Keratinocyte (primary cell): ENCODE data around the gene PRKCA. TPM values are rescaled to one million over a fixed set of nuclear protein-coding genes. Genes with fewer than 3 reads are reported as not detected.

Experiments used
- DNase-seq: peaks from one replicate; pipeline ENCODE4 v3.0.0-alpha.2; 2011; ENCODE audit warnings: low read depth, missing footprints, low spot score
- FAIRE-seq: peaks from 2 replicates; lab custom pipeline; 2011; peaks lifted over from hg19 to GRCh38; lab: Jason Lieb, UNC
- H2AFZ ChIP-seq: 2 replicates; pipeline ENCODE4 v1.6.0; 2012; ENCODE audit warnings: low read length, control low read depth, inconsistent platforms; ENCODE audit not compliant: control insufficient read depth
- H3K27ac ChIP-seq: 2 replicates; pipeline ENCODE4 v1.5.1; 2011; ENCODE audit warnings: low read length; ENCODE audit not compliant: control insufficient read depth, insufficient read depth
- H3K27me3 ChIP-seq: 3 replicates; pipeline ENCODE4 v1.6.0; 2011; ENCODE audit warnings: low read length; ENCODE audit not compliant: control insufficient read depth, insufficient read depth; ENCODE audit errors: extremely low read depth
- H3K36me3 ChIP-seq, 2 experiments: 2 replicates in 1 of 2; 3 replicates in 1 of 2; pipeline ENCODE4 v1.5.1; 2011; ENCODE audit warnings: low read length in 2 of 2, mild to moderate bottlenecking in 1 of 2; ENCODE audit not compliant: control insufficient read depth in 2 of 2, insufficient read depth in 2 of 2; ENCODE audit errors: extremely low read depth in 1 of 2
- H3K4me1 ChIP-seq: 3 replicates; pipeline ENCODE4 v1.5.1; 2011; ENCODE audit warnings: low read length; ENCODE audit not compliant: control insufficient read depth, insufficient read depth; ENCODE audit errors: extremely low read depth
- H3K4me2 ChIP-seq: 3 replicates; pipeline ENCODE4 v1.6.0; 2011; ENCODE audit warnings: low read depth, low read length; ENCODE audit not compliant: control insufficient read depth, insufficient read depth; ENCODE audit errors: extremely low read depth
- H3K4me3 ChIP-seq, 3 experiments: fragments of 200-600 bp in 1 of 3; sonication (generic) in 1 of 3; 2 replicates in 2 of 3; 3 replicates in 1 of 3; pipeline ENCODE4 v1.5.1; 2011 to 2016; ENCODE audit warnings: low read length in 3 of 3, mild to moderate bottlenecking in 3 of 3, control low read depth in 2 of 3, inconsistent platforms in 1 of 3, low read depth in 1 of 3, mixed read lengths in 1 of 3, mixed run types in 1 of 3, moderate library complexity in 1 of 3; ENCODE audit not compliant: control insufficient read depth in 2 of 3, insufficient read depth in 2 of 3; ENCODE audit errors: extremely low read depth in 1 of 3
- H3K79me2 ChIP-seq: 2 replicates; pipeline ENCODE4 v1.6.0; 2012; ENCODE audit warnings: low read length; ENCODE audit not compliant: control insufficient read depth, insufficient read depth
- H3K9ac ChIP-seq: 3 replicates; pipeline ENCODE4 v1.6.0; 2011; ENCODE audit warnings: low read length; ENCODE audit not compliant: control insufficient read depth, insufficient read depth; ENCODE audit errors: extremely low read depth
- H3K9me1 ChIP-seq: 3 replicates; pipeline ENCODE4 v1.6.0; 2011; ENCODE audit warnings: low read length; ENCODE audit not compliant: control insufficient read depth, insufficient read depth; ENCODE audit errors: extremely low read depth
- H3K9me3 ChIP-seq: 2 replicates; pipeline ENCODE4 v1.5.1; 2012; ENCODE audit warnings: low read depth, low read length; ENCODE audit not compliant: control insufficient read depth
- H4K20me1 ChIP-seq: 3 replicates; pipeline ENCODE4 v1.6.0; 2011; ENCODE audit warnings: low read length; ENCODE audit not compliant: control insufficient read depth, insufficient read depth; ENCODE audit errors: extremely low read depth
- EZH2 ChIP-seq: IDR thresholded peaks from one replicate; pipeline ENCODE4 v1.6.1; 2012; ENCODE audit warnings: inconsistent platforms, mild to moderate bottlenecking, low read length, moderate library complexity
- dilution Hi-C: fragments of 300-500 bp; cut with MboI; formaldehyde crosslinking; loops from one replicate; pipeline ENCODE4 v1.7.0; 2020; ENCODE audit warnings: low sequenced_read_pairs; ENCODE audit not compliant: extremely low pct_ligation_motif_present
- polyA plus RNA-seq, 5 experiments: library from polyadenylated mRNA; depleted of rRNA in 3 of 5; stranded (reverse) in 3 of 5; stranded (forward) in 1 of 5; unstranded in 1 of 5; fragments of >200 nt; gene quantifications; 1 replicate in 1 of 5; 2 replicates in 3 of 5; 3 replicates in 1 of 5; pipeline versions ENCODE4 v1.2.1 to v1.2.3, GENCODE V29; 2011 to 2012; ENCODE audit warnings: missing spikeins in 2 of 5, low read depth in 1 of 5, low replicate concordance in 1 of 5
- TF ChIP-seq, protein P1 (sequence below), 3 experiments: IDR thresholded peaks in 1 of 3; conservative IDR thresholded peaks in 1 of 3; optimal IDR thresholded peaks in 1 of 3; 2 replicates in 2 of 3; 3 replicates in 1 of 3; pipeline versions ENCODE3 to v1.5.1; 2011; ENCODE audit warnings: low read length in 3 of 3, mild to moderate bottlenecking in 3 of 3, moderate library complexity in 2 of 3, control low read depth in 1 of 3, inconsistent platforms in 1 of 3; ENCODE audit not compliant: insufficient read depth in 2 of 3; ENCODE audit errors: extremely low read depth in 1 of 3

The PRKCA gene
- polyA plus RNA-seq, 1 donor (not counting 4 experiments of a cell fraction or from before 2014, with no cell fraction given): 3.6 TPM

- TF ChIP-seq EZH2: no peak
- TF ChIP-seq, protein P1, sequence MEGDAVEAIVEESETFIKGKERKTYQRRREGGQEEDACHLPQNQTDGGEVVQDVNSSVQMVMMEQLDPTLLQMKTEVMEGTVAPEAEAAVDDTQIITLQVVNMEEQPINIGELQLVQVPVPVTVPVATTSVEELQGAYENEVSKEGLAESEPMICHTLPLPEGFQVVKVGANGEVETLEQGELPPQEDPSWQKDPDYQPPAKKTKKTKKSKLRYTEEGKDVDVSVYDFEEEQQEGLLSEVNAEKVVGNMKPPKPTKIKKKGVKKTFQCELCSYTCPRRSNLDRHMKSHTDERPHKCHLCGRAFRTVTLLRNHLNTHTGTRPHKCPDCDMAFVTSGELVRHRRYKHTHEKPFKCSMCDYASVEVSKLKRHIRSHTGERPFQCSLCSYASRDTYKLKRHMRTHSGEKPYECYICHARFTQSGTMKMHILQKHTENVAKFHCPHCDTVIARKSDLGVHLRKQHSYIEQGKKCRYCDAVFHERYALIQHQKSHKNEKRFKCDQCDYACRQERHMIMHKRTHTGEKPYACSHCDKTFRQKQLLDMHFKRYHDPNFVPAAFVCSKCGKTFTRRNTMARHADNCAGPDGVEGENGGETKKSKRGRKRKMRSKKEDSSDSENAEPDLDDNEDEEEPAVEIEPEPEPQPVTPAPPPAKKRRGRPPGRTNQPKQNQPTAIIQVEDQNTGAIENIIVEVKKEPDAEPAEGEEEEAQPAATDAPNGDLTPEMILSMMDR (optimal IDR thresholded peaks at IDR 0.05 in 1 of 3, IDR thresholded peaks at IDR 0.05 in 1 of 3, conservative IDR thresholded peaks at IDR 0.05 in 1 of 3; ENCODE audit: extremely low read depth in 1 of 3, insufficient read depth in 2 of 3, low read length in 3 of 3): no peak
- dilution Hi-C loops: no loop called here
- DNase-seq (no peak), FAIRE-seq (no peak)
- no peaks in the 10 kb centered on the region for H3K27me3 ChIP-seq
- no peaks in the 10 kb centered on the region for H4K20me1 ChIP-seq
- H3K4me3 ChIP-seq: no peak overlapping the region
- no peak overlapping the region for H3K4me2 ChIP-seq
- no peak overlapping the region for H3K9ac ChIP-seq
- no peak overlapping the region for H3K27ac ChIP-seq
- H3K36me3 ChIP-seq: no peaks in the 10 kb centered on the region
- no peaks in the 10 kb centered on the region for H3K9me3 ChIP-seq
- H3K9me1 ChIP-seq: no peaks in the 10 kb centered on the region
- H2AFZ ChIP-seq: no peak overlapping the region
- no peaks in the 10 kb centered on the region for H3K4me1 ChIP-seq
- no peaks in the 10 kb centered on the region for H3K79me2 ChIP-seq
These were observed 546.1 kb downstream of the PRKCA start for GRCh38 chr17:66848496-66848895.

GRCh38 chr17:66849032-66849655 lies 546.7 kb downstream of the PRKCA start:
- DNase-seq (no peak), FAIRE-seq (no peak)
- H3K4me1 ChIP-seq: no peaks in the 10 kb centered on the region
- no peak overlapping the region for H2AFZ ChIP-seq
- no peaks in the 10 kb centered on the region for H3K9me1 ChIP-seq
- dilution Hi-C loops: no loop called here
- TF ChIP-seq, protein P1 (optimal IDR thresholded peaks at IDR 0.05 in 1 of 3, IDR thresholded peaks at IDR 0.05 in 1 of 3, conservative IDR thresholded peaks at IDR 0.05 in 1 of 3; ENCODE audit: extremely low read depth in 1 of 3, insufficient read depth in 2 of 3, low read length in 3 of 3): no peak
- TF ChIP-seq EZH2: no peak
- no peak overlapping the region for H3K9ac ChIP-seq
- no peak overlapping the region for H3K27ac ChIP-seq
- no peak overlapping the region for H3K4me2 ChIP-seq
- H3K79me2 ChIP-seq: no peaks in the 10 kb centered on the region
- no peak overlapping the region for H3K4me3 ChIP-seq
- H3K9me3 ChIP-seq: no peaks in the 10 kb centered on the region
- no peaks in the 10 kb centered on the region for H4K20me1 ChIP-seq
- H3K27me3 ChIP-seq: no peaks in the 10 kb centered on the region
- no peaks in the 10 kb centered on the region for H3K36me3 ChIP-seq
